Thoracic aorta (tissue), 2 donors: ENCODE measurements around the gene MCOLN2. TPM values are rescaled to one million over a fixed set of nuclear protein-coding genes. Genes with fewer than 3 reads are reported as not detected.

ENCODE experiments used
- ATAC-seq: fragments of 150-250 bp; one replicate; pipeline ENCODE4 v1.8.0; 2017; ENCODE audit warnings: low read depth; ENCODE audit not compliant: insufficient number of reproducible peaks, low FRiP score
- DNase-seq: peaks from one replicate; pipeline ENCODE4 v3.0.0-alpha.2; 2020; ENCODE audit warnings: low spot score
- H3K27ac ChIP-seq, 2 donors: fragments of 200-600 bp; sonication (generic); 1 replicate in 1 of 2; 2 replicates in 1 of 2; pipeline ENCODE4 v1.5.1; 2016; ENCODE audit warnings: mild to moderate bottlenecking in 2 of 2, moderate library complexity in 2 of 2
- H3K27me3 ChIP-seq: fragments of 200-600 bp; sonication (generic); replicated peaks from 2 replicates; pipeline ENCODE4 v1.6.0; 2016; ENCODE audit warnings: mild to moderate bottlenecking; ENCODE audit not compliant: insufficient read depth
- H3K36me3 ChIP-seq: fragments of 200-600 bp; sonication (generic); one replicate; pipeline ENCODE4 v1.5.1; 2016
- H3K4me1 ChIP-seq, 2 donors: fragments of 200-600 bp; sonication (generic); 1 replicate in 1 of 2; 2 replicates in 1 of 2; pipeline versions ENCODE4 v1.5.1 to v1.6.0; 2016; ENCODE audit warnings: low read depth in 2 of 2, mild to moderate bottlenecking in 1 of 2; ENCODE audit not compliant: control insufficient read depth in 1 of 2
- H3K4me3 ChIP-seq: fragments of 200-600 bp; sonication (generic); 2 replicates; pipeline ENCODE4 v1.5.1; 2016; ENCODE audit warnings: mild to moderate bottlenecking
- H3K9me3 ChIP-seq: fragments of 200-600 bp; sonication (generic); 2 replicates; pipeline ENCODE4 v1.5.1; 2016
- CTCF ChIP-seq: fragments of 200-600 bp; sonication (generic); IDR thresholded peaks from one replicate; pipeline ENCODE4 v1.5.1; 2019; ENCODE audit warnings: antibody characterized with exemption
- total RNA-seq, 2 donors: library from RNA; depleted of rRNA; stranded (reverse); fragments of >200 nt; gene quantifications; one replicate each; pipeline versions ENCODE4 v1.1.0 to v1.2.3, GENCODE V29; 2016

MCOLN2 gene
- total RNA-seq, 2 donors from 2014 or later: 1.2 to 1.8 TPM

GRCh38 chr1:84944767-84945486 lies 52.0 kb downstream of the MCOLN2 start:
- Histone ChIP-seq H3K27ac (peak overlapping the region; percentile 13 to 49), H3K9me3 (no peaks in the 10 kb centered on the region)

GRCh38 chr1:84941843-84942242 lies 55.1 kb downstream of the MCOLN2 start:
- TF ChIP-seq CTCF: no peak
- no peak for DNase-seq
- Histone ChIP-seq H3K4me1 (peaks cover 6 to 11% of the 10 kb centered on the region in 2 donors), H3K27ac (no peak overlapping the region), H3K9me3 (no peaks in the 10 kb centered on the region), H3K27me3 (no peaks in the 10 kb centered on the region), H3K36me3 (no peaks in the 10 kb centered on the region), H3K4me3 (no peak overlapping the region)
- no peak for ATAC-seq

More at GRCh38 chr1:84944767-84945486, 52.0 kb downstream of the MCOLN2 start:
- no peaks in the 10 kb centered on the region for H3K36me3 ChIP-seq
- peak; percentile 90 for TF ChIP-seq CTCF
- DNase-seq: no peak
- H3K4me1 ChIP-seq: peaks cover 4 to 6% of the 10 kb centered on the region in 2 donors
- peak overlapping the region; percentile 73 for H3K4me3 ChIP-seq
- H3K27me3 ChIP-seq: no peaks in the 10 kb centered on the region
- peak; percentile 94 for ATAC-seq

GRCh38 chr1:84940481-84940880 lies 56.4 kb downstream of the MCOLN2 start:
- Histone ChIP-seq H3K36me3 (no peaks in the 10 kb centered on the region), H3K4me3 (no peak overlapping the region), H3K27ac (no peak overlapping the region), H3K4me1 (peaks cover 0 to 7% of the 10 kb centered on the region in 2 donors), H3K9me3 (no peaks in the 10 kb centered on the region), H3K27me3 (no peaks in the 10 kb centered on the region)
- ATAC-seq (no peak), DNase-seq (no peak)
- TF ChIP-seq CTCF: no peak

- no peak overlapping the region for H3K4me3 ChIP-seq
- no peaks in the 10 kb centered on the region for H3K9me3 ChIP-seq
- TF ChIP-seq CTCF: no peak
- no peaks in the 10 kb centered on the region for H3K27me3 ChIP-seq
- ATAC-seq: no peak
- no peaks in the 10 kb centered on the region for H3K36me3 ChIP-seq
- H3K4me1 ChIP-seq: peaks cover 0 to 7% of the 10 kb centered on the region in 2 donors
- DNase-seq: no peak
- no peak overlapping the region for H3K27ac ChIP-seq
These were observed 57.2 kb downstream of the MCOLN2 start for GRCh38 chr1:84939761-84940160.

- Histone ChIP-seq H3K4me1 (peaks cover 0 to 7% of the 10 kb centered on the region in 2 donors), H3K27ac (no peak overlapping the region), H3K36me3 (no peaks in the 10 kb centered on the region), H3K4me3 (no peak overlapping the region), H3K27me3 (no peaks in the 10 kb centered on the region), H3K9me3 (no peaks in the 10 kb centered on the region)
- TF ChIP-seq CTCF: no peak
- no peak for ATAC-seq
- no peak for DNase-seq
These were observed 57.8 kb downstream of the MCOLN2 start for GRCh38 chr1:84939151-84939550.
